Neural progenitor cell (in vitro differentiated cells): ENCODE measurements around the gene GABRB2.

Experiments used
- CTCF ChIP-seq: fragments of 200-600 bp; sonication (generic); IDR thresholded peaks from 2 replicates; pipeline ENCODE4 v1.5.1; 2017; ENCODE audit warnings: antibody characterized with exemption, mild to moderate bottlenecking
- EZH2 ChIP-seq: fragments of 200-600 bp; sonication (generic); IDR thresholded peaks from 2 replicates; pipeline ENCODE4 v1.6.1; 2017; ENCODE audit warnings: antibody characterized with exemption, mild to moderate bottlenecking, moderate library complexity
- EZH2phosphoT487 ChIP-seq: fragments of 200-600 bp; sonication (generic); IDR thresholded peaks from 2 replicates; pipeline ENCODE4 v1.6.1; 2017; ENCODE audit warnings: antibody characterized with exemption

GRCh38 chr5:161572914-161573313 lies 26.4 kb upstream of the GABRB2 start:
- TF ChIP-seq CTCF (no peak), EZH2 (no peak), EZH2phosphoT487 (no peak)
